ENCODE results near the gene ARTN.

Gene ARTN

DNA sequence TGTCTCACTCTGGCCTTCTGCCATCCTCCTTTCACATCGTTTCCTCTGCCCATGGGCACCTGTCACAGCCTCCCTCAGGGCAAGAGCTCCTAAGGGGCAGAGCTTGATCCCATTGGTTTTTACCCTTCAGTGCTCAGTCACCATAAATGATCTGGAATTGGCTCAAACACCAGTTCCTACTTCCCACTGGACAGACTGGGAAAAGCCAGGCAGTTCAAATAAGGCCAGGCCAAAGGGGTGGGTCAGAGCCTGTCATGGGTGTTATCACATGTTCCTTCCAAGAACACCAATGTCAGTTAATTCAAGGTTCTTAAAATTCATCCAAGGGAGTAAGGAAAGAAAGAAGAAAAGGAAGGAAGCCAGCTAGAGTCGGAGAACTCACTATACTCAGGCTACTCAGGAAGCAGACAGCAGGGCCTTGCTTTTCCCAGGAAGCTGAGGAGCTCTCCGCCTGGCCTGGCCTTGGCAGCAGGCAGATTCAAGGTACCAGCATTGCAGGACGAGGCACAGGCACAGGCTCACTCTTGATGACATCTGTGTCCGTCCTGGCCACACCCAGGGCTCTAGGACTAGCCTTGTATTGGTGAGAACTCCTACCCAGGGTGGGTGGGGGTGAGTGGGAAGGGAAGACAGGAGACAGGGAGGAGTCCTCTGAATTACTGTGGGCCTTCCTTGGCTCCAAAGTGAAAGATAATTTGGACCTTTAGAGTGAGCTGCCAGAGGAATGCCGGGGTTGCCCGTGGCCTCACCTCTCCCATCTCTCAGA lies 32.2 kb upstream of the ARTN start:
- no peak overlapping the region for H3K4me3 ChIP-seq (ENCODE audit: low read depth, low read length)
- TF ChIP-seq, protein P1, sequence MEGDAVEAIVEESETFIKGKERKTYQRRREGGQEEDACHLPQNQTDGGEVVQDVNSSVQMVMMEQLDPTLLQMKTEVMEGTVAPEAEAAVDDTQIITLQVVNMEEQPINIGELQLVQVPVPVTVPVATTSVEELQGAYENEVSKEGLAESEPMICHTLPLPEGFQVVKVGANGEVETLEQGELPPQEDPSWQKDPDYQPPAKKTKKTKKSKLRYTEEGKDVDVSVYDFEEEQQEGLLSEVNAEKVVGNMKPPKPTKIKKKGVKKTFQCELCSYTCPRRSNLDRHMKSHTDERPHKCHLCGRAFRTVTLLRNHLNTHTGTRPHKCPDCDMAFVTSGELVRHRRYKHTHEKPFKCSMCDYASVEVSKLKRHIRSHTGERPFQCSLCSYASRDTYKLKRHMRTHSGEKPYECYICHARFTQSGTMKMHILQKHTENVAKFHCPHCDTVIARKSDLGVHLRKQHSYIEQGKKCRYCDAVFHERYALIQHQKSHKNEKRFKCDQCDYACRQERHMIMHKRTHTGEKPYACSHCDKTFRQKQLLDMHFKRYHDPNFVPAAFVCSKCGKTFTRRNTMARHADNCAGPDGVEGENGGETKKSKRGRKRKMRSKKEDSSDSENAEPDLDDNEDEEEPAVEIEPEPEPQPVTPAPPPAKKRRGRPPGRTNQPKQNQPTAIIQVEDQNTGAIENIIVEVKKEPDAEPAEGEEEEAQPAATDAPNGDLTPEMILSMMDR (IDR thresholded peaks at IDR 0.05; ENCODE audit: low read depth, low read length) = no peak

DNA sequence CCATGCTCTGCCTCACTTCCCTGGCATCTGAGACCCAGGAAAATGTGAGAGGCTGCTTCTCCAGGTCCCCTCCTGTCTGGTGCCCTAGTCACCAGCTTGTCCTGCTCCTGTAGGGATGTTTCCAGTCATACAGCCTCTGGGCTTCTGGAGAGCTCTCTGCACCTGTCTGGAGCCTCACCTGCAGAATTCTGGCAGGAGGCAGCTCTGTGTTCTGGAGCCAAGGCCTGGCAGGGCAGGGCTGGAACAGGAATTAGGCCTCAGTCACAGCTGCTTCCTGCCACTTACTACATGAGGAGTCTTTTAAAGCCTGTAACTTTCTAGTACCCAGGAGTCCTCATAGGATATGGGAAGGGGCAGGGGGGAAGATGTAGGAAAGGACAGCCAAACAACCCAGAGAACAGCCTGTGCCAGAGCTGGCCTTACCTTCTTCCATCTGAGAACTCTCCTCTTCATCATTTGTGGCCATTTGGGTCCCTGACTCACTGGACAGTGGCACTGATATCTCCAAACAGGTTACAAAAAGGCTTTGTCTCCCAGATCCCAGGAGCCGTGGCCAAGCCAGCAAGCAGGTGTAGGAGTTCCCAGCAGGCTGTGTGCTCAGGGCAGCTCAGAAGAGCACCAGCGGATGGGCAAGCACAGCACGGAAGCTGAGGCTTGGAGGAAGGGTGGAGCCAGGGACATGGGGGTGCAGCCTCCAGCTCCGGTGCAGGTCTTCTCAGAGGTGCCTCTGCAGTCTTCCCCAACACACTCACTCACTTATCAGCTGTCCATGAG lies 31.4 kb upstream of the ARTN start:
- TF ChIP-seq, protein P1 (IDR thresholded peaks at IDR 0.05; ENCODE audit: low read depth, low read length) = no peak
- H3K4me3 ChIP-seq (ENCODE audit: low read depth, low read length) = no peak overlapping the region

DNA sequence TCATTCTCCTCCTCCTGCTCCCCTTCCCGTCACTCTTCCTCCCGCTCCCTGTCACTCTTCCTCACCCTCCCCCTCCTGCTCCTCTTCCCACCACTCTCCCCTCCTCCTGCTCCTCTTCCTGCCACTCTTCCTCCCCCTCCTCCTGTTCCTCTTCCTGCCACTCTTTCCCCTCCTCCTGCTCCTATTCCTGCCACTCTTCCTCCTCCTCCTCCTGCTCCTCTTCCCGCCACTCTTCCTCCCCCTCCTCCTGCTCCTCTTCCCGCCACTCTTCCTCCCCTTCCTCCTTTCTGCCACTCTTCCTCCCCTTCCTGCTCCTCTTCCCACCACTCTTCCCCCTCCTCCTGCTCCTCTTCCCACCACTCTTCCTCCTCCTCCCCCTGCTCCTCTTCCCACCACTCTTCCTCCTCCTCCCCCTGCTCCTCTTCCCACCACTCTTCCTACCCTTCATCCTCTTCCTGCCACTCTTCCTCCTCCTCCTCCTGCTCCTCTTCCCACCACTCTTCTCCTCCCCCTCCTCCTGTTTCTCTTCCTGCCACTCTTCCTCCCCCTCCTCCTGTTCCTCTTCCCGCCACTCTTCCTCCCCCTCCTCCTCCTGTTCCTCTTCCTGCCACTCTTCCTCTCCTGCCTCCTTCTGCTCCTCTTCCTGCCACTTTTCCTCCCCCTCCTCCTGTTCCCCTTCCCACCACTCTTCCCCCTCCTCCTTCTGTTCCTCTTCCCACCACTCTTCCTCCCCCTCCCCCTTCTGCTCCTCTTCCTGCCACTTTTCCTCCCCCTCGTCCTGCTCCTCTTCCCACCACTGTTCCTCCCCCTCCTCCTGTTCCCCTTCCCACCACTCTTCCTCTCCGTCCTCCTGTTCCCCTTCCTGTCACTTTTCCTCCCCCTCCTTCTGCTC lies 28.7 kb upstream of the ARTN start:
- no peak overlapping the region for H3K4me3 ChIP-seq (ENCODE audit: low read depth, low read length)
- TF ChIP-seq, protein P1 (IDR thresholded peaks at IDR 0.05; ENCODE audit: low read depth, low read length) = no peak

GRCh38 chr1:43908226-43908625 lies 25.4 kb upstream of the ARTN start:
- no peak overlapping the region for H3K4me3 ChIP-seq (ENCODE audit: low read depth, low read length)
- TF ChIP-seq, protein P1 (IDR thresholded peaks at IDR 0.05; ENCODE audit: low read depth, low read length) = no peak

DNA sequence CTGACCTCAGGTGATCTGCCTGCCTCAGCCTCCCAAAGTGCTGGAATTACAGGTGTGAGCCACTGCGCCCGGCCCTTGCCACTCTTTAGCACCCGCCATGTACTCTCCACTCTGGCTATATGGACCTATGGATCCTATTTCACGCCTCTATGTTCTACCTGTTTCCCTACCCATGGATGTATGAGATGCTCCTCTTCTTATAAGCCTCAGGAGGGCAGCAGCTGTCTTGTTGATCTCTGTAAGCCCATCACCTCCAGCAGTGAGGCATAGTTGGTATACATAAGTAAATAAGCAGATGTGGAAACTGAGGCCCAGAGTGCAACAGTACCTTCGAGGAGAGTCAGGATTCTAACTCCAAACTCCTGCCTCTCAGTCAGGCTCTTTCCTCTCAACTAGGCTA lies 24.7 kb upstream of the ARTN start:
- TF ChIP-seq, protein P1 (IDR thresholded peaks at IDR 0.05; ENCODE audit: low read depth, low read length) = no peak
- no peak overlapping the region for H3K4me3 ChIP-seq (ENCODE audit: low read depth, low read length)

GRCh38 chr1:43910343-43910742 lies 23.3 kb upstream of the ARTN start:
- TF ChIP-seq, protein P1 (IDR thresholded peaks at IDR 0.05; ENCODE audit: low read depth, low read length) = no peak
- H3K4me3 ChIP-seq (ENCODE audit: low read depth, low read length) = no peak overlapping the region

Measured in WI38 (cell line).